ENCODE results near the gene KRTAP10-1. TPM values are rescaled to one million over a fixed set of nuclear protein-coding genes. Genes with fewer than 3 reads are reported as not detected.

Gene KRTAP10-1
- total RNA-seq, 1 donor from 2014 or later = not detected

DNA sequence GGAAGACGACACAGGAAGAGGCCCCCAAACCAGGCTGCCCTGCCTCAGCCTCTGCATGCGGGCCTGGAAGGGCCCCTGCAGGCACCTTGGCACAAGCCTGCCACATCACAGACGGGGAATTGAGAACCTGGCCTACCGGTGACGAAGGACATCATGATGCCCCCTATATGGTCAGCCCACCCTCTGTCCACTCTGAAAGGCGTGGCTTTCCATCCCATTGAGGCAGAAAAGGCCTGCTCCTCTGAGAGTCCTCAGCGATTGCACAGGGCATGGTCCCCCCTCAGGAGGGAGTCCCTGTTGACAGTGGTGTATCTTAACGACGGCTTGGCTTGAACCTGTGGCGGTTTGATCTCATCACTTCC is 11.4 kb downstream of the KRTAP10-1 start:
- DNase-seq (ENCODE audit: low spot score) = no peak

DNA sequence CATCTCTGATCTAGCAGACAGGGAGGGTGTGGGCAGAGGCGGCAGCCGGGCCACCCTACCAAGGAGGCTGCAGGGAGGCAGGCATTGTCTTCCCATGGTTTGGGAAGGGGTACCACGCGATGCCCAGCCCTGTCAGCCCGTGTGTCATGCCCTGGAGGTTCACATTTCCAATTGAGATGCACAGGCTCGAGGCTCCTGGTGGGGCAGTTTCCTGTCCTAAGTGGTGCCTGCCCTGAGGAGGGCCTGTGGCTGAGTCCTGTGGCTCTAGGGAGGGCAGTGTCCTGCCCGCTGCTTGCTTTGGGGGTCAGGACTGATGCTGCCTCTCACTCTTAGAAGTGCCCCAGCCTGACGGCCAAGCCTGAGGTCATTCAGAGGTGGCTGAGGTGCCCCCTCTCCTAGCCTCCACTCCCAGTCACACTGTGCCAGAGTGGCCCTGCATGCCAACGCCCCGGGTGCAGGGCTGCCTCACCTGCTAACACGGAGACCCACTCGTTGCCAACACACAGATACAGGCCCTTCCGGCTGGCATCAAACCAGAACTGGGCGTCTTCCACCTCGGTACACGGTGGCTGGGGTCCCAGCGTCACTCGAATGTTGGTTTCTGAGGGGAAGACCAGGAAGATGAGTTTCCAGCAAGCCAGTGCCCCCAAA is 11.9 kb downstream of the KRTAP10-1 start:
- DNase-seq (ENCODE audit: low spot score) = no peak

GRCh38 chr21:44527156-44527982 is 12.6 kb downstream of the KRTAP10-1 start:
- no peak for DNase-seq (ENCODE audit: low spot score)

DNA sequence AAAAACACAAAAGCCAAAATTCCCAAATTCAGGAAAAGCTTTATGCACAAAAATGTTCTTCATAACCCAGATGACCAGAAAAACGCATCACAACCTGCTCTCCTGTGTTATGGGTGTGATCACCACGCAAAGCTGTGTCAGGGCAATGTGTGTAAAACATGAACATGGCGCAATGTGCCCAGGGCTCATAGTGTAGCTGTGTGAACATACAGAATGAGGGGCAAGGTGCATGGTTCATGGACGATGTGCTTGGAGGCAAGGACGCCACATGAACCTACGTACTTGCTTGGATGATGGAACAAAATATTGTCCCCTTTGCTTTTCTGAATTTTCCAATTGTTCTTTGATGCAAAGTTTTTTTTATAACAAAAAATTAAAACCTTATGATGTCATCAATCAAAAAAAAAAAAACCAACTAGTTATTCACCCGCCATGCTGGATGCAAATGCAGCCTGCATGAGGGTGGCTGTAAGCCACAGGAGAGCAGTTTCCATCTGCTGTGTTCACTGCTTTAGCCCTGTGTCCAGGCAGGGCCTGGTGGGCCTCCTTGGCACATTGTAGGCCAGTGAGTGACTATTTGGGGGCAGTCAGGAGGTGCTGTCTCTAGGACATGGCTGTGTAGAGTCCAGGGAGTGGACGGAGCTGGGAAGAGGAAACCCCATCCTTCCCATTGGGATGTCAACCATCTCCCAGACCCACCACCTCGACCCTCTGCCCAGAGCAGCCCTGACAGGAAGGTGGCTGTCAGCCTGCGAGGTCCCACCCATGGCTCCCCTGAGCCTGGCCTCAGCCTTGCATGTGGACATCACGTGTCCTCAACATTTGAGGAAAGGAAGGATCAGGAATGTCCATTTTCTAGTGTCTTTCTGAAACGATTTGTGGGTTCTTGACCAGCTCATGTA is 13.6 kb downstream of the KRTAP10-1 start:
- no peak for DNase-seq (ENCODE audit: low spot score)

- DNase-seq (ENCODE audit: low spot score) = no peak
Measured at GRCh38 chr21:44525391-44526095, 14.5 kb downstream of the KRTAP10-1 start.

DNA sequence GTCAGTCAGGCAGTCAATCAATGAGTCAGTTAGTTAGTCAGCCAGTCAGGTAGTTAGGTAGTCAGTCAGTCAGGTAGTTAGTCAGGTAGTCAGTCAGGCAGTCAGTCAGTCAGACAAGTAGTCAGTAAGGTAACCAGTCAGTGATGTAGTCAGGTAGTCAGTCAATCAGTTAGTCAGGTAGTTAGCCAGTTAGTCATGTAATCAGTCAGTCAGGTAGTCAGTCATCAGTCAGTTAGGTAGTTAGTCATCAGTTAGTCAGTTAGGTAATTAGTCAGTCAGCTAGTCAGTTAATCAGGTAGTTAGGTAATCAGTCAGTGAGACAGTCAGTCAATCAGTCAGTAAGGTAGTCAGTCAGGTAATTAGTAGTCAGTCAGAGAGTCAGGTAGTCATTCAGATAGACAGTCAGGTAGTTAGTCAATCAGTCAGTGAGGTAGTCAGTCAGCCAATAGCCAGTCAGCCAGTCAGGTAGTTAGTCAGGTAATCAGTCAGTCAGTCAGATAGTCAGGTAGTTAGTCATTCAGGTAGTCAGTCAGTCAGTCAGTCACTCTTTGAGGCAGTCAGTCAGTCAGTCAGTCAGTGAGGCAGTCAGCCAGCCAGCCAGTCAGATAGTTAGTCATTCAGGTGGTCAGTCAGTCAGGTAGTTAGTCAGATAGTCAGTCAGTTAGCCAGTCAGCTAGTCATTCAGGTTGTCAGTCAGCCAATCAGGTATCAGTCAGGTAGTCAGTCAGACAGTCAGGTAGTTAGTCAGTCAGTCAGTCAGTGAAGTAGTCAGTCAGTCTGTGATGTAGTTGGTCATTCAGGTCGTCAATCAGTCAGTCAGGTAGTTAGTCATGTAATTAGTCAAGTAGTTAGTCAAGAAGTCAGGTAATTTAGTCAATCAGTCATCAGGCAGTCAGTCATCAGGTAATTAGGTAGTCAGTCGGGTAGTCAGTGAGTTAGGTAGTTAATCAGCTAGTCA is 15.3 kb downstream of the KRTAP10-1 start:
- DNase-seq (ENCODE audit: low spot score) = no peak

GRCh38 chr21:44523567-44524413 is 16.2 kb downstream of the KRTAP10-1 start:
- no peak for DNase-seq (ENCODE audit: low spot score)

- DNase-seq (ENCODE audit: low spot score) = no peak
Measured at GRCh38 chr21:44522753-44523204, 17.2 kb downstream of the KRTAP10-1 start.

- no peak for DNase-seq (ENCODE audit: low spot score)
Measured at GRCh38 chr21:44521928-44522752, 17.9 kb downstream of the KRTAP10-1 start.

GRCh38 chr21:44521301-44521927 is 18.6 kb downstream of the KRTAP10-1 start:
- no peak for DNase-seq (ENCODE audit: low spot score)

GRCh38 chr21:44520326-44521300 is 19.4 kb downstream of the KRTAP10-1 start:
- DNase-seq (ENCODE audit: low spot score) = no peak

- no peak for DNase-seq (ENCODE audit: low spot score)
Measured at GRCh38 chr21:44519346-44520325, 20.4 kb downstream of the KRTAP10-1 start.

DNA sequence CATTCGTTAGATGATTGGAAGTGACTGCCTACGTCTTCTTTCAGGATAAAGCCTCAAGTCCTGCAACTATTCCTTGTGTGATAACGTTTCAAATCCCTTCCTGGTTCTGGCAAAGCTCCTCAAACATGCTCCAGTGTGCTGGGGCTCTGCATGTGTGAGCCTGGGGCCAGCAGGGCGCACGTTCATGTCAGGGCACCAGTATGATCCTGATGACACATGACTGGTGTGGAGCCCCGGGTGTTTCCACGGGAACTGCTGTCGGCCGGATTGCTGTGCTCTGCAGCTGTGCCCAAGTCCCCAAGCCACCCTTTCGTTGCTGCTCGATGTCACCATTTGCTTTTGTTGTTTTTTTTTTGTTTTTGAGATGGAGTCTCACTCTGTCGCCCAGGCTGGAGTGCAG is 21.3 kb downstream of the KRTAP10-1 start:
- DNase-seq (ENCODE audit: low spot score) = no peak

DNA sequence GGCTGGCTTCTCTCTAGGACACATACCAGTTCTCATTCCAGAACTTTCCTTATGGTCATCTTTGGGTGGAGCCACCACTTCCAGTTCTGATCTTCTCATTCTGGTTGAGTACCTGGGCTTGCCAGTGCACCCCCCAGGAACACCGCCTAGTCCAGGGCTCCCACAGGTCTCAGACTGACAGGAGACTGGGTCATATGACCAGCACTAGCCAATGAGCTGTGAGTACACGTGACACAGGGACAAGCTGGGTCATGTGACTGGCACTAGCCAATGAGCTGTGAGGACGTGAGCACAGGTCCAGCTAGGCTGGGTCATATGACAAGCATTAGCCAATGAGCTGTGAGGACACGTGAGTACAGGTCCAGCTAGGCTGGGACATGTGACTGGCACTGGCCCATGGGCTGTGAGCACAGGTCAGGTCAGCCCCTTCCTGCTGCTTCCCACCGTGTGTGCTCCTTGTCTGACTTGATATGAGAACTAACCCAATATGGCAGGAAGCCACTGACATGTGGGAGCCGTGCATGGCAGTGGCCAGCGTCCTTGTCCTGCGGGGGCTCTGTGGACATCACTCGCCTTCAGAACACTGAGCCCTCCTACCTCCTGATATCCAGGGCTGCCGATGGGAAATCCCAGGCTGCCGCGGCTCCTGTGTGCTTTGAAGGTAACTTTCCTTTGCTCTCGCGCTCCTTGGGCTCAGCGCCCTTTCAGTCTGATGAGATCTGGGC is 22.7 kb downstream of the KRTAP10-1 start:
- DNase-seq (ENCODE audit: low spot score) = no peak

DNA sequence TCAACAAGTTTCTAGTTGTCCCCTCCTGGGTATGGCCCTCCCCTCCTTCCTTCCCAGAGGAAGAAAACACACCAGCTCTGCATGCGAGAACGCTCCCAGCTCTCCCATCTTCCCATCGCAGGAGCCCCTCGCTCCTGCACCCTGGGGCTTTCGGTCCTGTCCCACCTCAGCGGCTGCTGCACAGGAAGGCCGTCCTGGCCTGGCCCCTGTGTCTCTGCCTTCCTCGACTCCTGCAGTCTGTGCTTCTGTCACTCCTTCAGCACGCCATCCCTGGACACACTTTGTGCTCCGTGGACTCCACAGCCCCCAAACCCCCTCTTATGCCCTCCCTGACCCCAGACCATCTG is 23.2 kb downstream of the KRTAP10-1 start:
- no peak for DNase-seq (ENCODE audit: low spot score)
